Frontal cortex (tissue), 4 donors: ENCODE results near the gene DPYD. TPM values are rescaled to one million over a fixed set of nuclear protein-coding genes. Genes with fewer than 3 reads are reported as not detected.

Experiments used
- DNase-seq, 2 donors: peaks; one replicate each; pipeline ENCODE4 v3.0.0; 2012; ENCODE audit warnings: low spot score in 2 of 2
- FAIRE-seq: peaks from 2 replicates; lab custom pipeline; 2012; peaks lifted over from hg19 to GRCh38; lab: Jason Lieb, UNC
- total RNA-seq: library from RNA; depleted of rRNA; stranded (reverse); fragments of >200 nt; gene quantifications from one replicate; pipeline ENCODE4 v1.2.3, GENCODE V29; 2014
- donor health status: control.
- donor health status: control.
- donor health status: control.

Gene DPYD
- total RNA-seq, 1 donor from 2014 or later: 51.4 TPM

- DNase-seq (no peak), FAIRE-seq (no peak)
Measured at GRCh38 chr1:97201641-97202040, 719.2 kb downstream of the DPYD start.

- FAIRE-seq (no peak), DNase-seq (no peak)
Measured at GRCh38 chr1:97200595-97200994, 720.2 kb downstream of the DPYD start.

- FAIRE-seq (no peak), DNase-seq (no peak)
Measured at GRCh38 chr1:97196825-97197516, 723.9 kb downstream of the DPYD start.

GRCh38 chr1:97192872-97193572, 727.8 kb downstream of the DPYD start:
- FAIRE-seq (no peak), DNase-seq (no peak)

- no peak for DNase-seq
- no peak for FAIRE-seq
Measured at GRCh38 chr1:97190326-97190725, 730.5 kb downstream of the DPYD start.

GRCh38 chr1:97186381-97186780, 734.5 kb downstream of the DPYD start:
- FAIRE-seq (no peak), DNase-seq (no peak)

- FAIRE-seq: no peak
- DNase-seq: no peak
Measured at GRCh38 chr1:97174039-97174704, 746.7 kb downstream of the DPYD start.

- DNase-seq (no peak), FAIRE-seq (no peak)
Measured at GRCh38 chr1:97170300-97170699, 750.5 kb downstream of the DPYD start.

- FAIRE-seq (no peak), DNase-seq (no peak)
Measured at GRCh38 chr1:97168056-97168455, 752.8 kb downstream of the DPYD start.

GRCh38 chr1:97167246-97167645, 753.6 kb downstream of the DPYD start:
- FAIRE-seq: no peak
- DNase-seq: no peak

- FAIRE-seq: no peak
- no peak for DNase-seq
Measured at GRCh38 chr1:97166626-97167025, 754.2 kb downstream of the DPYD start.

- DNase-seq (no peak), FAIRE-seq (no peak)
Measured at GRCh38 chr1:97164276-97164639, 756.6 kb downstream of the DPYD start.

- FAIRE-seq (no peak), DNase-seq (no peak)
Measured at GRCh38 chr1:97163591-97164275, 757.1 kb downstream of the DPYD start.

- DNase-seq (no peak), FAIRE-seq (no peak)
Measured at GRCh38 chr1:97160818-97161217, 760.0 kb downstream of the DPYD start.

- FAIRE-seq: no peak
- no peak for DNase-seq
Measured at GRCh38 chr1:97159342-97159741, 761.5 kb downstream of the DPYD start.

GRCh38 chr1:97158691-97159096, 762.1 kb downstream of the DPYD start:
- DNase-seq (no peak), FAIRE-seq (no peak)

GRCh38 chr1:97157991-97158390, 762.8 kb downstream of the DPYD start:
- FAIRE-seq (no peak), DNase-seq (no peak)

- DNase-seq (no peak), FAIRE-seq (peak; percentile 40)
Measured at GRCh38 chr1:97151651-97152050, 769.2 kb downstream of the DPYD start.

GRCh38 chr1:97145321-97145956, 775.4 kb downstream of the DPYD start:
- DNase-seq: peak; percentile 2 to 9
- FAIRE-seq: peak; percentile 81

- FAIRE-seq (no peak), DNase-seq (no peak)
Measured at GRCh38 chr1:97144527-97144926, 776.3 kb downstream of the DPYD start.
